HG02798 (cell line): ENCODE results near the gene HIVEP3.

Experiments
- ATAC-seq: cut with Tn5 transposase; IDR thresholded peaks from one replicate; pipeline ENCODE4 v1.9.1; 2021; ENCODE audit warnings: mild to moderate bottlenecking; ENCODE audit not compliant: unreplicated experiment, poor library complexity

The HIVEP3 gene

DNA sequence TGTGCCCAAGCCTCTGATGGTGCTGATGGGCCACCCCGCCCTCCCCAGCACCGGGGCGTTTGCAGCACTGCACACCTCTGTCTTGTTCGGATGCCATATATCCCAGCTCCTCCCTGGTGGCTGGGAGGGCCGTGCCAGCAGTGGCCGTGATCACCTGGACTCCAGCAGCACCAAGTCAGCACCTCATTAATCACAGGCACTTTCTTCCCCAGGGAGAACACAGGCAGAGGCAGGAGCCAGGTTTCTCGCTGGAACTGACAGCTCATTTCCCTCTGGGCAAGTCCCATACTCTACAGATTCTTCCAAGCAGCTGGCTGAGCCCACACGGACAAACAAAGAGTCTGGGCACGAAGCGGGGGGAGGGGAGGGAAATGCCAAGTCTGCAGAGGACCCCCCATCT is 292.6 kb downstream of the HIVEP3 start:
- ATAC-seq, result no peak

DNA sequence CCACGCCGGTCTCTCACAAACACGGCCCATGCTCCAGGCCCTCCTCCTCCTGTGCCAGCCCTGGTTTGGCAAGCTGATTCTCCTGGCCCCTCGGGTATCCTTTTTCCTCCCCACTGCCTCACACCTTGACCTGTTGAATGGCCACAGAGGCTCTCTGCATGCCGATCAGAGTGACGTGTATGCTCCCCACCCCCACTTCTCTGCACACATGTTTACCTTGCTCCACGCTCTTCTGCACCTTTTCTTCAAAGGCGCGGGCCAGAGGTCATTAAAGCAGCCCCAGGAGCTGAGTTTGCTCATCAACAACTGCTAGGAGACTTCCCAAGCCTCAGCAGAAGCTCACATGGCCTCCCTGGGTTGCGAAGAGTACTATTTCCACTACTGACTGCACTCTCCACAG is 295.0 kb downstream of the HIVEP3 start:
- ATAC-seq, result no peak

DNA sequence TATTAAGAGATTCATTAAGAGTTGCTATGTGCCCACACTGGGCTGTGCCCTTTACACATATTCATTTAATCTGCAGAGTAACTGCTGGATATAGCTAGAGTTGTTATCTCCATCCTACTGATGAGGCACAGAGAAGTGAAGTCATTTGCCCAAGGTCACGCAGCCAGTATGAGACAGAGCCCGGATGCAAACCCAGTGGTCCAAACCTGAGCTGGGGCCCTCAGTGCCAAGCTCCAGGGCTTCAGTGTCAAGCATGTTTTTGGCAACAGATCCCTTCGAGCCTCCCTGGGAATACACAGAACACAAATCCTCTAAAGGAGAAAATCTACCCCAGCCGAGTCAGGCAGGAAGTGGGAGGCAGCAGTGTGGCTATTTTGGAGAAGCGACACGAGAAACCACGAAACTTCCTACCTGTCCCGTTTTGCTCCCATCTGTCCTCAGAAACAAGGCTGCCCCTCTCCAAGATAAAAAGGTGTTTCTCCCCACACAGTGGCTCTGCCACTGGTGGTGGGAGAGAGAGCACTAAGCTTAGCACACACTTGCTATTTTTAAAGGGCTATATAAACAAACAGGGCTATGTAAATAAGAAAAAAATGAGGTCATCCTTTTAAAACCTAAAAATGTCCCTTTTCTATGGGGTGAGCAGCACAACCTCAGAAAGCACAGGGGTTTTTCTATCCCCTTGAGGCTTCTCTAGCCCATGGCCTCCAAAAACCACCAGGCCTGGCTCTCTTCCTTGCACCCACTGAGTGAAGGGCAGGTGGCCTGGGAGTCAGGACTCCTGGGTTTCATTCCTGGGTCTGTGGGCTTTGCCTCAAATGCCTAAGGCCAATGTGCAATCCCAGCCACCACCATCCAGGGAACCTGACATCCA is 295.6 kb downstream of the HIVEP3 start:
- peak; percentile 81 for ATAC-seq

DNA sequence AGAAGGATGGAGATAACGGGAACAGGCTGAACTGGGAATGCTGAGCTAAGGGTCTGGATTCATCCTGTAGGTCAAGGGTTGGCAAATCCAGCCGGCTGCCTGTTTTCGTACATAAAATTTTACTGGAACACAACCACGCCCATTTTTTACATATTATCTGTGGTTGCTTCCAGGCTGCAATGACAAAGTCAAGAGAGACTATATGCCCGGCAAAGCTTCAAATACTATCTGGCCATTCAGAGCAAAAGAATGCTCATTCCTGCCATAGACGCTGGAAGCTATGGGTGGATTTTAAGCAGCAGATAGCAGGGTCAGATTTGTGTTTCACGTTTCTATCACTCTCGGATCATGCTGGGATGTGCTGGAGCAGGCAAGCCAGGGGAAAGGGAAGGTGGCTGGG is 296.3 kb downstream of the HIVEP3 start:
- ATAC-seq, result no peak

DNA sequence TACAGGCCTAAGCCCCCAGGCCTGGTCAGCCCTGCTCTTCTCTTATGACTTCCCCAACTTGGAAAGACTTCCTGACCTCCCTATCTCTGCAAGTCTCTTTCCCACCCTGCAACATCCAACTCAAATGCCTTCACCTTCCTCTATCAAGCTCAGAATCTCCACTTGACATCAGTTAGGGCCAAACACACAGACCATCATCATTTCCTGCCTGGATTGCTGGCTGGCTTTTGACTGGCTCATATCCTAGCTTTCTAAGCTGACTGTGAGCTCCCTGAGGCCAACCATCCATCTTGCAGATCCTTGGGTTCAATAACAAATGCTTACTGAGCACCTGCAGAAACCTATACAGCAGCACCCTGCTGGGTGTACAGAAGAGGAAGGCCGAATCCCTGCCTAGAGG is 296.9 kb downstream of the HIVEP3 start:
- ATAC-seq, result no peak

DNA sequence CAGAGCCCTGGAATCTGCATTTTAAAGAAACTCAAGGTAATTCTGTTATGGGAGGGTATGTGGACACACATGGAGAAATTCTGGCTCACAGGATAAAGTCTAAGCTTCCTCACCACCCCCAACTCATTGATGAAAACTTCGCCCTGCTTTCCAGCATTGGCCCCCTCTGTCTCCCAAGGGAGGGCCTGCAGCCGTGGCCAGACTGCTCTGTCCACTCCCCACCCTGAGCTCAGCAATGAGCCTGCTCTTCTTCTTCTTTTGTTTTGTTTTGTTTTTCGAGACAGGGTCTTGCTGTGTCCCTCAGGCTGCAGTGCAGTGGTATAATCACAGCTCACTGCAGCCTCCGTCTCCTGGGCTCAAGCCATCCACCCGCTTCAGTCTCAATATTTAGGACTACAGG is 297.5 kb downstream of the HIVEP3 start:
- ATAC-seq, result no peak

DNA sequence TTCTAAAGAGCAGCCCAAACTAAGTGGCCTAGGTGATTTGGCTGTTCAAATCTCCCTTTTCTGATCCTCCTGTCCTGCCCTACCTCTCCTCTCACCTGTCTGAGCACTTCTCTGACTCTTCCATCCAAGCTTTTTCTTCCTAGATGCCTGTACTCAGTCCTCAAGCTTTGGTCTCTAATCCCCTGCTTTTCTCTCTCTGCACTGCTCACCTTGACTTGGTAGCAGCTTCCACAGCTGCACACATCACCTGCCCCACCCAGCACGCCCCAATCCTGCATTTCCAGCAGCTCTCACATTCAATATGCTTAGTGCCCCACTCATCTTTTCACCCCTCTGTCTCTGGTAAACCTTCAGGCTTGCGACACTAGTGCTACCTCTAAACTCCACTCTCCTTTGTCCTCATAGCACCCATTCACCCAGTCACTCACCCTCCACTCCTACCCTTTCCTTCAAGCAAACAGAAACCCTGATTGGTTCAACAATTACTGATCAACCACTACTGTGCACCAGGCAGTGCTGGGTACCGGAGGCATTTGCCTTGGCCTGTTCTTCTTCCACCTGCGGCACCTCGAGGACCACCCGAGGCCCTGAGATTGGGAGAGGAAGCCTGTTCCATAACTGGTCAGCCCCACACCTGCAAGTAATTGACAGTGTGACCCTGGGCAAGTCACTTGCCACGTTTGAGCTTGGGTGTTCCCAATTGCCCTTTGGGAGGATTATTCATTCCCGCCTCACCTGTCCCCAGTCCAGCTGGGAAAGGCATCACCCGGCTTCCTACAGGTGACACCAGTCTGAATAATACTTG is 298.2 kb downstream of the HIVEP3 start:
- no peak for ATAC-seq

DNA sequence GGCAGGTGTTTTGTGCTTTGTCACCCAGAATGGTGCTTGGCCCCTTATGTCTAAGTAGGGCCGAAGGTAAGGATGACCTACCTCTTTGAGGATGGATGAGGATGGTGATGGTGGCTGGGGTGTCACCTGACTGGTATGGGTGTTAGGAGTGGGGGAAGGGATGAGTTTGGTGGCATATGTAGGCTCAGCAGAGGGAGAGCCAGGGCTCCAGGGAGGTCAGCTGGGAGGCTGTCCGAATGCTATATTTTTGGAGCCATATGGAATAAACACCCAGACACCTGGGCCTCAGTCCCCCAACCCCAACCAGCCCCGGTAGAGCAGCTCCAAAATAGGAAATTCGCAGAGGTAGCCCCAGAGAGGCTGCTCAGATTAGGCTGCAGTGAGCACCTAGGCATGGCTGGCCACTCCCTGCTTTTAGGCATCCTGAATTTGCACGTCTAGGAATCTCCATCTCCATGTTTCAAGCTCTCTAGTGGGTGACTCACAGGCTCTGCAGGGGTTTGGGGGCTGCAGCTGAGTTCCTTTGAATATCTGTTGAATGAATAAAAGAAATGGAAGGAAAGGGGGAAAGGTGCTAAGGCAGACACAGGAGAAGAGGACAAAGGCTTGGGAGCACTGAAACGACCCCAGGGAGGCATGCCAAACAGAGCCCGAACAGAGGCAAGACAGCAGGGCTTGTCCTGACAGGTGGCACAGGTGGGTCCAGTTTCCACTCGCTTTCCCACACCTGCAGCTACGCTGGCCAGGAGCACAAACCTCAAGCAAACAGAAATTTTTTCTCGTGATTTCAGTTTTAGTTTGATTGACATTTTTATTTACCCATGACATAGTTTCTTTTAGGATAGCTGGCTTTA is 299.0 kb downstream of the HIVEP3 start:
- ATAC-seq, result no peak

DNA sequence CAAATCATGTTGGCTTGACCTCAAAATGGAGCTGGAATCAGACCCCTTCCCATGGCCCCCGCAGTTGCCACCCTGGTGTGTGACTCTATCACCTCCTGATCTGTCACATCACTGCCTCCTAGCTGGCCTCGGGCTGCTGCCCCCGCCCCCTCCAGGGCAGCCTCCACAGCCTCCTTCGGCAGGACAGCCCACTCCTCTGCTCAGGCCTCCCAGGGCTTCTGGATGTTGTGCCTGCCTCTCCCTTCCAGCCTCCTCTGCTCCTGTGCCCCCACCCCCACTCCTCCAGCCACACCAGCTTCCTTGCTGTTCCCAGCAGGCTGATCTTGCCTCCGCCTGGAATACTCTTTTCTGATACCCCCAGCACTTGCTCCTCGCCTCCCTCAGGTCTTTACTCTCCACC is 299.9 kb downstream of the HIVEP3 start:
- no peak for ATAC-seq

DNA sequence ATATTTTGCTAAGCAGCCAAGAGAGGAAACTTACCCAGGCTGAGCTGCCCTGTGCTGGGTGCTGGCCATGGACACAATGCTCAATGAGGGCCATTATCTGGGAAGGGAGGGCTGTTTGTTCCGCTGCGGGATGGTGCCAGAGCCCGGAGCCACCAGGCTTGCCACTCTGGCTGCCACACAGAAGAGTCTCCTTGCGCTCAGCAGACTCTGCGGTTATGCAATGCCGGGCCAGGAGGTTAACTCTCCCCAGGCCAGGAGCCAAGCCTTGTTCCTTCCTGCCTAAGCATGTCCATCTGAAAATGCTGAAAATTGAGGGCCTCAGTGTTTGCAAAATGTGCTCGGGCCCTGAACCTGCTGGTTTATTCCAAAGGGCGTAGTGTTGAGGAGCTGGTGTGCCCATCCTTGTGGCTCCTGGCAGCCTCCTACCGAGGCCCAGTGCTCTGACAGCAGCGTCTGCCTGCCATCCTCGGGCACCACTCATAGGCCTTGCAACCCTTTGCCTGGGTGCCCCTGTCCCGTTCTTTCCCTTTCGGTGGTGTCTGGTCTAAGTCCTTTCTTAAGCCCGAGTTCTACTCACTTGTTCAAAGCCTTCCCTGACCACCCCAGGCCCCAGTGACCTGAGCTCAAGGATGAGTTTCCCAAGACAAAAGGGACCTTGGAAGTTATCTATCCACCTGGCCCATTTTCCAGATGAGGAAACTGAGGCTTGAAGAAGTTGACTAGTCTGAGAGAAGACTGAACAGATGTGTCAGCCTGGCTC is 300.5 kb downstream of the HIVEP3 start:
- ATAC-seq, result no peak

DNA sequence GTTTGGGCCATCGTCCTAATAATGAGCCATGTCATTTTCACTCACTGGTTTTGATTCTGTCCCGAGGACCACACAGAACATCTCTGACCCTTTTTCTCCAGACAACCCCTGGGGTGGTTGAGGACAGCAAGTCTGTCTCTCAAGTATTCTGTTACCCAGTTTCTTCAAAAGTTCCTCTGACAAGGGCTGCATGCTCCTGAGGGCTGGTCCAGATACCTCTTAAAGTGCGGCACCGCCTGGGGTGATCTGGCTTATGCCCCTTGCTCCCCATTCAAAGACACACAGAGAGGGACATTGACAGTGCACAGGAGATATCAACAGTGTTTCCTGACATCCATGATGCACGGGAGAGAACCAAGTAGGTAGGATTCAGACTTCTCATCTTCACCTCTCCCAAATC is 301.4 kb downstream of the HIVEP3 start:
- ATAC-seq, result no peak

DNA sequence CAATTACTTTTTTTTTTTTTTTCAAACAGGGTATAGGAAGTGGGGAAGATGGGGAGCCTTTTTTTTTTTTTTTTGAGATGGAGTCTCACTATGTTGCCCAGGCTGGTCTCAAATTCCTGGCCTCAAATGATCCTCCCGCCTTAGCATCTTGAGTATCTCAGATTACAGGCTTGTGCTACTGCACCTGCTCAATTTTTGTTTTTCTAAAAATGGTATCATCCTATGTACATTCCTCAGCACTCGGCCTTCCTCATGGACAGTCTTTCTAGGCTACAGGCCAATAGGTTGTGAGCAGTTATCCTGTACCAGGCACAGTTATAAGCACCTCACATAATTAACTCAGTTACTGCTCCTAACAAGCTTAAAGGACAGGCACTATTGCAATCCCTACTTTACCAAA is 302.2 kb downstream of the HIVEP3 start:
- no peak for ATAC-seq

DNA sequence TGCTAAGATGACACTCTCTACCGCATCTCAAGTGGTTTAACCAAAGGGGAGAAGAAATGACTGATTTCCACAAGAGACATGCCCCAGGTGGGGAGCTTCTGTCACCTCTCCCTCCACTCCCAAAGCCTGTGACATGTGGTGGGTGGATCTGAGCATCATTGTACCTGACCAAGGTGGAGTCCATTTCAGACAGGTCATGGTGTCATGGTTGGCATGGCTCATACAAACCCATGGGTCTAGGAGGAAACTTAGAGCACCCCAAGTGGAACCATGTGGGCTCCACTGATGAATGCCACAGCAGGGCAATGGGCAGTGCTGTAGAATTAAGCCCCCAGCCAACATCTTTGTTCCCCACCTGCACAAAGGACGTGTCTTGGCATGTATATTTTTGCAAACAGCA is 302.7 kb downstream of the HIVEP3 start:
- no peak for ATAC-seq

DNA sequence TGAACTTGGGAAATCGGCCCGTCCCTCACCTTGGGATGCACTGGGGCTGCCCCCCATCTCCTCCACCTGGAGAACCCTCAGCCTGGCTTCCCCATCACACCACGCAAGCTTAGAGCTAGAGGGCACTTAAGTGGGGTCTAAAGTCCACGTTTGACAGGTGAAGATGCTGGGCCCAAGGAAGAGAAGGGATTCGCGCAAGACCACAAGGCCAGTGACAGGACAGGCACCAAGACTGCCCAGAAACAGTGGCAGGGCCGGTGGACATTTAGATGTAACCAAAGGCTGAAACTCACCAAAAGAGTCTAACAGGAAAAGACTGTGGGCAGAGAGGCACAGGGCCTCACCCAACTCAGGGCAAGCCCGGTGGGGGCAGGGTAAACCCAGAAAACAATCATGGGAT is 303.4 kb downstream of the HIVEP3 start:
- no peak for ATAC-seq

DNA sequence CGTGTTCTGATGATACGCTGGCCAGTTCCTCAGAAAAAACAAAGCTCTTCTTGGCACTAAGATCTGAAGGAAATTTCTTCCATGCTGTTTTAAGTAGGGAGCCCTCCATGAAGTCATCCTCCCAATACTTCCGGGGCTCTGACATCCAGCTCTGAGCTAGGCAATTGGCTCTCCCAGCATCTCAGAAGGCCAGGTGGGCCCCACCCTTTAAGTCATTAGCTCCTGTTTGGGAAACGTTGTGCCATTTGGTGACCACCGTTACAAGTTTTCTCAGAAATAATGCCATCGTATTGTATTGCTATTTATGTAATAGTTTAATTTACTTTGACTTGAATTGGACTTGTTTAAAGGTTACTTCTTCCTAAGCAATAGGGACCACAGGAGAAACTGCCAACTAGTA is 303.9 kb downstream of the HIVEP3 start:
- ATAC-seq, result no peak

DNA sequence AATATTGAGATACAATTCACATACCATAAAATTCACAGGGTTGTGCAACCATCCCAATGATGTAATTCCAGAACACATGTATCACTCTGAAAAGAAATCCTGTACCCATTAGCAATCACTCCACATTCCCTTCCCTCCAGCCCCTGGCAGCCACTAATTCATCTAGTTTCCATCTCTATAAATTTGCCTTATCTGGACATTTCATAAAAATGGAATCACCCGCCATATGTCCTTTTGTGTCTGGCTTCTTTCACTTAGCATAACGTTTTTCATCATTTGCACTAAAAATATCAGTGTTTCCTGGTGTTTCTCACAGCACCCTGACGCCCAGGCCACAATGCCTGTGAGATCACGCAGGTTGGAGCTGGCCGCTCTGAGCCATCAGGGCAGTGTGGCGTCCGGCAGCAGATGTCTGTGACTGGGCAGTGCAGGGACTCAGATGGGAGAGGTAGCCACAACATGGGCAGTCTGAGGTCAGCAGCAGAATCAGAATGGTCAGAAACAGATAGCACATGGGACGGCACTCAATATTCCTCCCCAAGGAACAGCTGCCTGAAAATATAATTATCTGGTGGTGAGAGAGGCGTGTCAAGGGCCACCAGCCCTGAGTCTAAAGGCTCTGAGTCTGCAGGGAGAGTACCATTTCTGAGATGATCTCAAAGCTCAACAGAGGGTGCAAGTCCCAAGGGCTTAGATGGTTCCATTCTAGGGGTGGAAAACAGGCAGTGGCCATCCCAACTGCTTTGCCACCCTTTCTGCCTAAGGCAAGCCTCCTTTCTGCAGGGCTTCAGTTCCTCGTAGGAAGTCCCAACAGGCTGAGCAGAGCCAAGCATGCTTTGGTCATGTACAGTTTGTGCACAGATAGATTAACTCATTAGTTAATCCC is 304.8 kb downstream of the HIVEP3 start:
- no peak for ATAC-seq

DNA sequence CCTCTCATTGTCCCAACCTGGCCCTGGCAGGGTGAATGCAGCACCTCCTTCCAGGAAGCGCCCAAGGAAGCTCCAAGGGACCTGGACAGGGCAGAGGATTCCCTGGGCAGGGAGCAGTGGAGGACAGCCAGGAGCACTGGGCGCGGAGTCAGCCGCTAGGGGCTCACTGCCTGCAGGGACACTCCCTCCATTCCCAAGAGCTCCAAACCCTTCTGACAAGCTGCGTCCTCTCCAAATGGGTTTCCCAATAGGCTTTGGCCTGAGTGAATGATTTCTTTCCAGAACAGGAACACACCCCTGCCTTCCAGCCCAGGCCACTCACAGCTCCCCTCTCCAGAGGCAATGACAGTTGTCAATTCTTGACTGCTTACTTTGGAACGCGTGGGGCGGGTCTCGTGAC is 305.8 kb downstream of the HIVEP3 start:
- no peak for ATAC-seq

DNA sequence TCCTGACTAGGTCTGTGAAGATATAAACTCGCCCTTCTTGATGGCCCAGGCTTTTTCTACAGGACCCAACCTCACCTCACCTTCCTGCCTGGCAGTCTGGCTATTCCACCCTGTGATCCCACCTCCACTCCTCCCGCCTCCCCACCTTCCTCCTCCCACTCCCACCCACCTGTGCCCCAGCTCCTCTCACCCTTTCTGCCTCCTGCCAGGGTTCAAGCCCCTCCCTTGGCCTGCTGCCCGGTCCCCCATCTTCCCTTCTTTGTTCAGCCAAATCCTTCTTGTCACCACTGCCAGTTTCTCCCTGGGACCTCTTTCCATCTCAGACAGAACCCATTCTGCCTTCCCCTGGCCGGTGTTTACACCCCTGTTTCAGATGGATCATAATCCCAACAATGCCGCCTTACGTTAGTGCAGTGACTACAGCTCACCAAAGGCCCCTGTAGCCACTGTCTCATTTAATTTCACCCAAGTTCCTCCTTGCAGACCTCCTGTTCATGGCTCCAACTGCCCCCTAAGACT is 306.7 kb downstream of the HIVEP3 start:
- ATAC-seq, result no peak
